Hepatocyte (in vitro differentiated cells): ENCODE measurements around the gene APBB1. TPM values are rescaled to one million over a fixed set of nuclear protein-coding genes. Genes with fewer than 3 reads are reported as not detected.
"Not testable (repeated sequence)": the region's sequence is repeated elsewhere in the genome, so short reads cannot be mapped to it uniquely, and the experiment has no call there.

Experiments used
- DNase-seq: peaks from one replicate; pipeline ENCODE4 v3.0.0-alpha.2; 2016; ENCODE audit warnings: low spot score
- H2AFZ ChIP-seq: fragments of 200-600 bp; sonication (generic); 2 replicates; pipeline ENCODE4 v1.6.0; 2016; ENCODE audit warnings: antibody characterized with exemption, mild to moderate bottlenecking
- H3K27ac ChIP-seq: fragments of 200-600 bp; sonication (generic); 2 replicates; pipeline ENCODE4 v1.5.1; 2016; ENCODE audit warnings: mild to moderate bottlenecking
- H3K27me3 ChIP-seq: fragments of 200-600 bp; sonication (generic); 2 replicates; pipeline ENCODE4 v1.6.1; 2016
- H3K36me3 ChIP-seq: fragments of 200-600 bp; sonication (generic); replicated peaks from 2 replicates; pipeline ENCODE4 v1.5.1; 2016; ENCODE audit warnings: low read depth; ENCODE audit not compliant: insufficient read depth
- H3K4me1 ChIP-seq: fragments of 200-600 bp; sonication (generic); 2 replicates; pipeline ENCODE4 v1.5.1; 2016; ENCODE audit warnings: mild to moderate bottlenecking, moderate library complexity; ENCODE audit not compliant: insufficient read depth
- H3K4me2 ChIP-seq: fragments of 200-600 bp; sonication (generic); 2 replicates; pipeline ENCODE4 v1.6.0; 2016
- H3K4me3 ChIP-seq: fragments of 200-600 bp; sonication (generic); 2 replicates; pipeline ENCODE4 v1.5.1; 2016; ENCODE audit warnings: mild to moderate bottlenecking
- H3K79me2 ChIP-seq: fragments of 200-600 bp; sonication (generic); 2 replicates; pipeline ENCODE4 v1.6.0; 2017; ENCODE audit warnings: mild to moderate bottlenecking
- H3K9me2 ChIP-seq: fragments of 200-600 bp; sonication (generic); replicated peaks from 2 replicates; pipeline ENCODE4 v1.6.0; 2017; ENCODE audit warnings: mild to moderate bottlenecking; ENCODE audit not compliant: insufficient read depth
- H3K9me3 ChIP-seq: fragments of 200-600 bp; sonication (generic); 2 replicates; pipeline ENCODE4 v1.5.1; 2016; ENCODE audit warnings: low read depth, mild to moderate bottlenecking
- H4K20me1 ChIP-seq: fragments of 200-600 bp; sonication (generic); 2 replicates; pipeline ENCODE4 v1.6.0; 2016; ENCODE audit warnings: mild to moderate bottlenecking; ENCODE audit not compliant: insufficient read depth, poor library complexity, severe bottlenecking
- EZH2 ChIP-seq: fragments of 200-600 bp; sonication (generic); IDR thresholded peaks from 2 replicates; pipeline ENCODE4 v1.6.1; 2016; ENCODE audit warnings: antibody characterized with exemption, mild to moderate bottlenecking, borderline replicate concordance
- EZH2phosphoT487 ChIP-seq: fragments of 200-600 bp; sonication (generic); IDR thresholded peaks from one replicate; pipeline ENCODE4 v1.6.1; 2018; ENCODE audit warnings: antibody characterized with exemption, mild to moderate bottlenecking, low read depth, moderate library complexity; ENCODE audit not compliant: unreplicated experiment, severe bottlenecking
- WGBS: methylation state at CpG from one replicate; pipeline ENCODE4 v1.1.6; 2016; ENCODE audit warnings: low lambda C conversion rate; ENCODE audit errors: missing lambda C conversion rate; 5-methylcytosine and 5-hydroxymethylcytosine counted together
- polyA plus RNA-seq: library from polyadenylated mRNA; unstranded; fragments of >200 nt; fragmentation: Nextera tagmentation; extraction: Ambion mirVana; gene quantifications from 2 replicates; pipeline ENCODE4 v1.2.1, GENCODE V29; 2016
- total RNA-seq: library from RNA; depleted of rRNA; stranded (reverse); fragments of >200 nt; gene quantifications from 2 replicates; pipeline ENCODE4 v1.2.3, GENCODE V29; 2014
- TF ChIP-seq, protein P1 (sequence below): fragments of 200-600 bp; sonication (generic); IDR thresholded peaks from 2 replicates; pipeline ENCODE4 v1.5.1; 2016; ENCODE audit warnings: antibody characterized with exemption, mild to moderate bottlenecking; ENCODE audit not compliant: poor library complexity

The APBB1 gene
- total and polyA plus RNA-seq, 2 experiments from 2014 or later: 33.0 to 41.5 TPM

DNA sequence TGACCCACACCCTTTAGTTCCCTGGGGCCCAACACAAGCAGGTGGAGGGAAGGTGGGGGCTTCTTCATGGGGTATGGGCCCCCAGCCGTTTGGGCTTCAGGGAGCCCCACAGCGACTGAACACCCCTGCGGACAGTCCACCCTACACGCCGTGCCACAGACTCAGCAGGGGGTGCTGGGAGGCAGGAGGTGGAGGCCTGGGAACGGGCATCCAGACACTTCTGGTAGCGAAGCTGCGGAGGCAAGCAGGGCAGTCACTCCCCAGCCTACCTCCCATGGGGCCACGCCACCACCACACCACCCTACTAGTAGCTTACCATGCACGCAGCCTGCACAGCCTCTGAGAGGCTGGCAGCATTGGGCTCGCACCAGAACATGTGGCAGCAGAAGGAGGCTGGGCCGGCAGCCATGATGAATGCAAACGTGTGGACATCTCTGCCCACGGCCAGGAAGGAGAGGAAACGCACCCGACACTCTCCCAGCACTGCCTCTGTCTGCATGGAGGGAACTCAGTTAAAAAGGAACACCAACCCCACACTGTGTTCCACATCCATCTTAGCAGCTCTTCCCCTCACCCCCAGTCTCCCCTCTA is 23.3 kb downstream of the APBB1 start:
- Histone ChIP-seq H4K20me1 (no peaks in the 10 kb centered on the region), H3K9me3 (no peaks in the 10 kb centered on the region)
- 94% methylated on average over 16 of the region's 16 CpGs for WGBS

DNA sequence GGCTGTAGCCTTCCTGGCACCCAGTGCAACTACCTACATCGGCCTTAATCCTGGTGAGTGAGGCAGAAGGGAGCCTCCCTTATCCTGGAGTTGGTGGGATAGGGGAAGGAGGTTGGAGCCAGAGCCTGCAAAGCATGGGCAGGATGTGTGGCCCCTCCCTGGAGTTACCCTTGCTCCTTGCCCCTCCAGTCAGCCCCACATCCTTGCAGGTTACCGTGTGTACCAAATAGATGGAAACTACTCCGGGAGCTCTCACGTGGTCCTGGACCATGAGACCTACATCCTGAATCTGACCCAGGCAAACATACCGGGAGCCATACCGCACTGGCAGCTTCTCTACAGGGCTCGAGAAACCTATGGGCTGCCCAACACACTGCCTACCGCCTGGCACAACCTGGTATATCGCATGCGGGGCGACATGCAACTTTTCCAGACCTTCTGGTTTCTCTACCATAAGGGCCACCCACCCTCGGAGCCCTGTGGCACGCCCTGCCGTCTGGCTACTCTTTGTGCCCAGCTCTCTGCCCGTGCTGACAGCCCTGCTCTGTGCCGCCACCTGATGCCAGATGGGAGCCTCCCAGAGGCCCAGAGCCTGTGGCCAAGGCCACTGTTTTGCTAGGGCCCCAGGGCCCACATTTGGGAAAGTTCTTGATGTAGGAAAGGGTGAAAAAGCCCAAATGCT is 24.8 kb downstream of the APBB1 start:
- no peaks in the 10 kb centered on the region for H3K27me3 ChIP-seq

More for the DNA sequence above, 23.3 kb downstream of the APBB1 start:
- DNase-seq: no peak
- Histone ChIP-seq H3K4me1 (peaks cover 13% of the 10 kb centered on the region), H3K36me3 (no peaks in the 10 kb centered on the region), H3K79me2 (peaks cover 13% of the 10 kb centered on the region), H3K27me3 (no peaks in the 10 kb centered on the region), H3K27ac (no peak overlapping the region), H3K9me2 (no peaks in the 10 kb centered on the region), H2AFZ (no peak overlapping the region), H3K4me2 (no peak overlapping the region), H3K4me3 (no peak overlapping the region)
- TF ChIP-seq EZH2 (no peak), EZH2phosphoT487 (no peak)
- TF ChIP-seq, protein P1, sequence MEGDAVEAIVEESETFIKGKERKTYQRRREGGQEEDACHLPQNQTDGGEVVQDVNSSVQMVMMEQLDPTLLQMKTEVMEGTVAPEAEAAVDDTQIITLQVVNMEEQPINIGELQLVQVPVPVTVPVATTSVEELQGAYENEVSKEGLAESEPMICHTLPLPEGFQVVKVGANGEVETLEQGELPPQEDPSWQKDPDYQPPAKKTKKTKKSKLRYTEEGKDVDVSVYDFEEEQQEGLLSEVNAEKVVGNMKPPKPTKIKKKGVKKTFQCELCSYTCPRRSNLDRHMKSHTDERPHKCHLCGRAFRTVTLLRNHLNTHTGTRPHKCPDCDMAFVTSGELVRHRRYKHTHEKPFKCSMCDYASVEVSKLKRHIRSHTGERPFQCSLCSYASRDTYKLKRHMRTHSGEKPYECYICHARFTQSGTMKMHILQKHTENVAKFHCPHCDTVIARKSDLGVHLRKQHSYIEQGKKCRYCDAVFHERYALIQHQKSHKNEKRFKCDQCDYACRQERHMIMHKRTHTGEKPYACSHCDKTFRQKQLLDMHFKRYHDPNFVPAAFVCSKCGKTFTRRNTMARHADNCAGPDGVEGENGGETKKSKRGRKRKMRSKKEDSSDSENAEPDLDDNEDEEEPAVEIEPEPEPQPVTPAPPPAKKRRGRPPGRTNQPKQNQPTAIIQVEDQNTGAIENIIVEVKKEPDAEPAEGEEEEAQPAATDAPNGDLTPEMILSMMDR: no peak

DNA sequence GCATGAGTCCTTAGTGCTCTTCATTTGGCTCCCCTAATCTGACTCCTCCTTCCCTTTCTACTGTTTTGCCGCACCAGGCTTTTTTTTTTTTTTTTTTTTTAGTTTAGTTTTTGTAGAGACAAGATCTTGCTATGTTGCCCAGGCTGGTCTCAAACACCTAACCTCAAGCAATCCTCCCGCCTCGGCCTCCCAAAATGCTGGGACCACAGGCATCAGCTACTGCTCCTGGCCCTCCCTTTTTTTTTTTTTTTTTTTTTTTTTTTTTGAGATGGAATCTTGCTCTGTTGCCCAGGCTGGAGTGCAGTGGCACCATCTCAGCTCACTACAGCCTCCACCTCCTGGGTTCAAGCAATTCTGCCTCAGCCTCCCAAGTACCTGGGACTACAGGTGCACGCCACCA is 26.6 kb downstream of the APBB1 start:
- not testable (repeated sequence) for H3K27me3 ChIP-seq, H4K20me1 ChIP-seq, H3K36me3 ChIP-seq, H3K4me2 ChIP-seq, H3K27ac ChIP-seq, H3K9me3 ChIP-seq, DNase-seq, H3K4me3 ChIP-seq, H2AFZ ChIP-seq, H3K9me2 ChIP-seq
- peaks cover 13% of the 10 kb centered on the region for H3K79me2 ChIP-seq
- peaks cover 11% of the 10 kb centered on the region for H3K4me1 ChIP-seq
- 94% methylated on average over 2 of the region's 4 CpGs for WGBS

More for the DNA sequence above, 24.8 kb downstream of the APBB1 start:
- Histone ChIP-seq H3K9me2 (no peaks in the 10 kb centered on the region), H3K4me3 (no peak overlapping the region), H4K20me1 (no peaks in the 10 kb centered on the region), H2AFZ (no peak overlapping the region), H3K36me3 (no peaks in the 10 kb centered on the region), H3K4me2 (no peak overlapping the region), H3K9me3 (no peaks in the 10 kb centered on the region), H3K79me2 (peaks cover 13% of the 10 kb centered on the region), H3K27ac (no peak overlapping the region), H3K4me1 (peaks cover 19% of the 10 kb centered on the region)
- TF ChIP-seq, protein P1: no peak
- no peak for TF ChIP-seq EZH2
- WGBS: 96% methylated on average over 16 of the region's 16 CpGs
- no peak for DNase-seq

DNA sequence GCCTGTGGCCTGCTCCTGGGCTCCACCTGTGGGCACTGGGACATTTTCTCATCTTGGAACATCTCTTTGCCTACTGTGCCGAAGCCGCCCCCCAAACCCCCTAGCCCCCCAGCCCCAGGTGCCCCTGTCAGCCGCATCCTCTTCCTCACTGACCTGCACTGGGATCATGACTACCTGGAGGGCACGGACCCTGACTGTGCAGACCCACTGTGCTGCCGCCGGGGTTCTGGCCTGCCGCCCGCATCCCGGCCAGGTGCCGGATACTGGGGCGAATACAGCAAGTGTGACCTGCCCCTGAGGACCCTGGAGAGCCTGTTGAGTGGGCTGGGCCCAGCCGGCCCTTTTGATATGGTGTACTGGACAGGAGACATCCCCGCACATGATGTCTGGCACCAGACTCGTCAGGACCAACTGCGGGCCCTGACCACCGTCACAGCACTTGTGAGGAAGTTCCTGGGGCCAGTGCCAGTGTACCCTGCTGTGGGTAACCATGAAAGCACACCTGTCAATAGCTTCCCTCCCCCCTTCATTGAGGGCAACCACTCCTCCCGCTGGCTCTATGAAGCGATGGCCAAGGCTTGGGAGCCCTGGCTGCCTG is 27.3 kb downstream of the APBB1 start:
- Histone ChIP-seq H3K4me1 (peaks cover 11% of the 10 kb centered on the region), H4K20me1 (no peaks in the 10 kb centered on the region), H2AFZ (no peak overlapping the region), H3K27me3 (no peaks in the 10 kb centered on the region), H3K4me3 (no peak overlapping the region), H3K36me3 (no peaks in the 10 kb centered on the region), H3K9me2 (no peaks in the 10 kb centered on the region), H3K79me2 (peaks cover 13% of the 10 kb centered on the region), H3K4me2 (peak overlapping the region; percentile 82), H3K9me3 (no peaks in the 10 kb centered on the region), H3K27ac (no peak overlapping the region)
- no peak for DNase-seq
- 97% methylated on average over 16 of the region's 18 CpGs for WGBS
- TF ChIP-seq, protein P1: no peak
- TF ChIP-seq EZH2 (no peak), EZH2phosphoT487 (no peak)
